ENCODE data around the gene CHSY1.
"Not testable (repeated sequence)": the region's sequence is repeated elsewhere in the genome, so short reads cannot be mapped to it uniquely, and the experiment has no call there.

The CHSY1 gene

GRCh38 chr15:101133181-101133460, 118.7 kb downstream of the CHSY1 start:
- DNase-seq, result no peak

DNA sequence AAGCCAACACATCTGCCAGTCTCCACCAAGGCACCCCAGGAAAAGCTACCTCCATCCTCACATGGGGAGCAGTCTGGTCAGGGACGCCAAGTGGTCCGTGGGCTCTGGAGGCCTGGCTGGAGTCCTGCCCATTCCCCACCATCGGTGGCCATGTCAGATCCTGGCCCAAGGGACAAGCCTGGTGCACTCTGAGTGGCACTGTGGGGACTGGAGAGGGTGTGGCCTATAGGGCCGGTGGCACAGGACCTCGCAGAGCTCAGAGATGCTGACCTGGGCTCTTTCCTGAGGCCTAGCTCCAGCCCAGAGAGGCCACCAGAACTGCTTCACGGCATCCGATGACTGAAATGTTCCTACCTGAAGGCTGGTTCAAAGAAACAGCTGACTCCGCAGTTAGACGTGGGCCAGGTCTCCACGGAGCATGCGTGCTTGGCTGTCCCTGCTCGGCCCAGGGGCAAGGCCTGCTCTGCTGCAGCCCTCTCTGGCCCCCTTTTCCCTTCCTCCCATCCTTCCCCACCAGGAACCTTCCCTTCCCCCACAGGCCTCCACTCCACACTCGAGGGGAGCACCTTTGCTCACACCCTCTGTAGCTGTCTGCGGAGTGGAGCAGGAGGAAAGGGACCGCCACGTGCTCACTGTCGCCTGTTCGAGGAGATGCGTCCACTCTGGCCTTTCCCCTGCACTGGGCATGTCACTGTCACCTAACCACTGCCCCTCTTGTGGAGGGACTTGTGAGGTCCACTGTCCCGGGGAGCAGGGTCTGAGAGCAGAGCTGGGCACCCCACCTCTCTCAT, 119.3 kb downstream of the CHSY1 start:
- no peak for DNase-seq

- DNase-seq, result no peak
Measured at GRCh38 chr15:101131489-101132389, 120.1 kb downstream of the CHSY1 start.

- DNase-seq, result no peak
Measured at GRCh38 chr15:101129851-101130380, 121.9 kb downstream of the CHSY1 start.

DNA sequence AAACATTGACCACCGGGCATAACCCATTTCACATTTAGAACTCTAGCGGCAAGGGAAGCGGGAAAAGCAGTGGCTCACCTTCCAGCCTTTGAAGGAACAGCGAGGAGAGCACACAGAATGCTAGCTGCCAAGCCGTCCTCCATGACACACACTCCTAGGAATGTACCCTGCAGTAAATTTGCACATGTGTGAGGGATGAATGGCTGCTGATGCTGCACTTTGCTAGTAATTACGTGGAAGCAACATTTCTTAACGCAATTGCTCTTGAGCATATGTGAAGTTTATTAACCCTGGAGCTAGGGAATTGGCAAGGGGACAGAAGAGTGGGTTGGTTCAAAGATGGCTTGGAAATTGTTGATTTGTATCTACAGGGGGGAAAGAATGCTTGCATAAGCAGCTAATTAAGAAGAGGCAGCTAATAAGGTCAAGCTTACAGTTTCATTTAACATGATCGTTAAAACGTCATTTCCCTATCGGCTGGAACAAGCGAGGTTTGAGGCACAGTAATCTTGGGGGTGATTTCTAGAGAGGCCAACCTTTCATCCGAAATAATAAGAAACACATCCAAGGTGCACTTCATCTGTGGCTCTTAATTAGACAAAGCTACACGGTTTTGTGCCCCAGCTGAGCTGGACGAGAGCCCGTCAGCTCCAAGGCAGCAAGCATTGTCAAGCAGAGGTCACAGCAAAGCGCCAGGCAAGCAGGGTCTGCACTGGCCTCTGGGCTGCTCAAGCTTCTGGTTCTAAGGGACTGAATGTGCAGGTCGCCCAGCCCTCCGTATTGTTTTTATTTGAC, 123.4 kb downstream of the CHSY1 start:
- DNase-seq, result no peak

DNA sequence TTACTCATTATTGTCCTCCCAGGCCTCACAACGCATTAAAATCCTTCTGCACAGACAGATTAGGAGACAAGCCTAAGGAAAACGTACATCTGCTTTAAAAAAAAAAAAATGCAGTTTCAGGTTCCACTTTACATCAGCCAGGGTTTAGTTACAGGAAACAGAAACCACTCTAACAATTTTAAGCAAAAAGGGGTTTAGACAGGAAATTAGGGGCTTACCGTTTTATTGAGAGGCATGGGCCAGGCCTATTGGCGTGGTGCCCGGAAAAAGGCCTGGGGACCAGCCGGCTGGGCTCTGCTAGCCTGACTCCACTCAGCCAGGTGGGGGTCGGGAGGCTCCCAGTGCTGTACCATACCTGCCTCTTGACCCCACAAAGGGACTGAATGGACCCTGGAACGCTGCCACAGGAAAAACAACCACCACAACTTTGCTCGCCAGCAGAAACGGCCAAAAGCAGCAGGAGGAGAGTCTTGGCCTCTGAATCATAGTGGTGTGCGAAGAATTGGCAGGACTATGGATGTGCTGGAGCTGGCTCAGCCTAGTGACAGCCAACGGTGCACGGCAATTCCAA, 124.3 kb downstream of the CHSY1 start:
- DNase-seq, result peak; percentile 75

- peak; percentile 71 for DNase-seq
Measured at GRCh38 chr15:101126618-101127505, 125.0 kb downstream of the CHSY1 start.

- DNase-seq, result not testable (repeated sequence)
Measured at GRCh38 chr15:101125881-101126428, 125.9 kb downstream of the CHSY1 start.
